Stimulated activated CD8-positive, alpha-beta memory T cell treated with anti-CD3 and anti-CD28 coated beads, Interleukin-12 subunit alpha, Interleukin-12 subunit beta, amount 100 ng/mL, for 24 hours (primary cell): ENCODE measurements around the gene LYL1.
"Not testable (repeated sequence)": the region's sequence is repeated elsewhere in the genome, so short reads cannot be mapped to it uniquely, and the experiment has no call there.

Source experiments
- DNase-seq: peaks from one replicate; pipeline ENCODE4 v3.0.0-alpha.2; 2020; ENCODE audit errors: extremely low read depth

Gene LYL1

GRCh38 chr19:13102666-13103580, at the start of gene LYL1:
Gene LYL1 (minus strand): TSS chr19:13102858. CDS start chr19:13101171, 1,687 bp downstream.
- DNase-seq: no peak

GRCh38 chr19:13151605-13152355, 49.1 kb upstream of the LYL1 start:
- peak; percentile 86 for DNase-seq

- DNase-seq: no peak
Observed at GRCh38 chr19:13150931-13151604, 48.4 kb upstream of the LYL1 start.

- peak; percentile 85 for DNase-seq
Observed at GRCh38 chr19:13150187-13150930, 47.7 kb upstream of the LYL1 start, which contains the start of the genes IER2 and STX10. Gene IER2 (plus strand): TSS chr19:13150411. CDS start chr19:13153187, 2,776 bp downstream. Gene STX10 (minus strand): TSS chr19:13150375. CDS start chr19:13150173, 202 bp downstream.

- no peak for DNase-seq
Observed at GRCh38 chr19:13149628-13150186, 47.0 kb upstream of the LYL1 start.

- not testable (repeated sequence) for DNase-seq
Observed at GRCh38 chr19:13149173-13149627, 46.5 kb upstream of the LYL1 start.

- no peak for DNase-seq
Observed at GRCh38 chr19:13146763-13147563, 44.3 kb upstream of the LYL1 start.

- DNase-seq: no peak
Observed at GRCh38 chr19:13139633-13140311, 37.1 kb upstream of the LYL1 start.

GRCh38 chr19:13138916-13139198, 36.2 kb upstream of the LYL1 start:
- no peak for DNase-seq

- DNase-seq: no peak
Observed at GRCh38 chr19:13138171-13138915, 35.7 kb upstream of the LYL1 start.

- DNase-seq: no peak
Observed at GRCh38 chr19:13137290-13137794, 34.7 kb upstream of the LYL1 start.

GRCh38 chr19:13135068-13136062, 32.7 kb upstream of the LYL1 start:
- no peak for DNase-seq

- no peak for DNase-seq
Observed at GRCh38 chr19:13134626-13135025, 32.0 kb upstream of the LYL1 start.

- no peak for DNase-seq
Observed at GRCh38 chr19:13133241-13133870, 30.7 kb upstream of the LYL1 start.

- no peak for DNase-seq
Observed at GRCh38 chr19:13132471-13133180, 30.0 kb upstream of the LYL1 start.

GRCh38 chr19:13130886-13131490, 28.3 kb upstream of the LYL1 start:
- no peak for DNase-seq
